ENCODE data around the gene ATP2B2.
A peak's percentile ranks its signal among the peaks of the same experiment; 100 is the strongest.

ATP2B2 gene

GRCh38 chr3:10322352-10322710 is 183.1 kb downstream of the ATP2B2 start:
- TF ChIP-seq CTCF (conservative IDR thresholded peaks at IDR 0.05; ENCODE audit: low read depth, low read length) = peak; percentile 42; the same call in 1 of the 2 replicates
- Histone ChIP-seq H4K20me1 (ENCODE audit: insufficient read depth) (no peaks in the 10 kb centered on the region), H2AFZ (ENCODE audit: low read depth) (no peak overlapping the region), H3K36me3 (ENCODE audit: insufficient read depth) (no peaks in the 10 kb centered on the region), H3K4me1 (ENCODE audit: low read depth, poor library complexity, severe bottlenecking) (peaks cover 10% of the 10 kb centered on the region), H3K9ac (no peak overlapping the region), H3K4me3 (IDR thresholded peaks at IDR 0.05; ENCODE audit: insufficient read depth, low read depth, low read length) (no peak overlapping the region), H3K79me2 (ENCODE audit: insufficient read depth, low read depth) (peaks cover 15% of the 10 kb centered on the region; the same call in 1 of the 2 replicates), H3K4me2 (no peak overlapping the region), H3K27me3 (ENCODE audit: insufficient read depth, low read depth) (no peaks in the 10 kb centered on the region; the same call in 1 of the 2 replicates), H3K27ac (no peak overlapping the region)

- Histone ChIP-seq H3K79me2 (ENCODE audit: insufficient read depth, low read depth) (peaks cover 15% of the 10 kb centered on the region; the same call in 1 of the 2 replicates), H3K4me1 (ENCODE audit: low read depth, poor library complexity, severe bottlenecking) (peaks cover 10% of the 10 kb centered on the region), H3K27me3 (ENCODE audit: insufficient read depth, low read depth) (no peaks in the 10 kb centered on the region), H3K27ac (no peak overlapping the region), H2AFZ (ENCODE audit: low read depth) (peak overlapping the region; percentile 54; the same call in 1 of the 2 replicates), H3K4me3 (IDR thresholded peaks at IDR 0.05; ENCODE audit: insufficient read depth, low read depth, low read length) (no peak overlapping the region), H3K36me3 (ENCODE audit: insufficient read depth) (no peaks in the 10 kb centered on the region), H3K4me2 (no peak overlapping the region), H3K9ac (no peak overlapping the region), H4K20me1 (ENCODE audit: insufficient read depth) (no peaks in the 10 kb centered on the region)
- no peak for TF ChIP-seq CTCF (conservative IDR thresholded peaks at IDR 0.05; ENCODE audit: low read depth, low read length)
Observed at GRCh38 chr3:10321630-10322351, 183.6 kb downstream of the ATP2B2 start.

- H2AFZ ChIP-seq (ENCODE audit: low read depth) = no peak overlapping the region; the same call in 1 of the 2 replicates
Observed at GRCh38 chr3:10320320-10320677, 185.1 kb downstream of the ATP2B2 start.

GRCh38 chr3:10319804-10320203 is 185.6 kb downstream of the ATP2B2 start:
- Histone ChIP-seq H4K20me1 (ENCODE audit: insufficient read depth) (no peaks in the 10 kb centered on the region), H3K79me2 (ENCODE audit: insufficient read depth, low read depth) (peaks cover 15% of the 10 kb centered on the region; the same call in 1 of the 2 replicates), H3K4me2 (peak overlapping the region; percentile 85), H3K27ac (no peak overlapping the region; the same call in 1 of the 2 replicates), H3K27me3 (ENCODE audit: insufficient read depth, low read depth) (no peaks in the 10 kb centered on the region), H3K36me3 (ENCODE audit: insufficient read depth) (no peaks in the 10 kb centered on the region), H3K9ac (peak overlapping the region; percentile 66; the same call in 1 of the 2 replicates), H3K4me1 (ENCODE audit: low read depth, poor library complexity, severe bottlenecking) (peaks cover 10% of the 10 kb centered on the region), H2AFZ (ENCODE audit: low read depth) (no peak overlapping the region), H3K4me3 (IDR thresholded peaks at IDR 0.05; ENCODE audit: insufficient read depth, low read depth, low read length) (no peak overlapping the region)
- TF ChIP-seq CTCF (conservative IDR thresholded peaks at IDR 0.05; ENCODE audit: low read depth, low read length) = no peak

More at GRCh38 chr3:10320320-10320677, 185.1 kb downstream of the ATP2B2 start:
- Histone ChIP-seq H3K27me3 (ENCODE audit: insufficient read depth, low read depth) (no peaks in the 10 kb centered on the region), H3K4me2 (peak overlapping the region; percentile 85), H3K36me3 (ENCODE audit: insufficient read depth) (no peaks in the 10 kb centered on the region), H3K4me1 (ENCODE audit: low read depth, poor library complexity, severe bottlenecking) (peaks cover 10% of the 10 kb centered on the region), H3K9ac (peak overlapping the region; percentile 66; the same call in 1 of the 2 replicates), H3K27ac (peak overlapping the region; percentile 7; the same call in 1 of the 2 replicates), H3K4me3 (IDR thresholded peaks at IDR 0.05; ENCODE audit: insufficient read depth, low read depth, low read length) (no peak overlapping the region), H4K20me1 (ENCODE audit: insufficient read depth) (no peaks in the 10 kb centered on the region), H3K79me2 (ENCODE audit: insufficient read depth, low read depth) (peaks cover 15% of the 10 kb centered on the region; the same call in 1 of the 2 replicates)
- no peak for TF ChIP-seq CTCF (conservative IDR thresholded peaks at IDR 0.05; ENCODE audit: low read depth, low read length)
